ENCODE data around the gene ARPC3.
"Not testable (repeated sequence)": the region's sequence is repeated elsewhere in the genome, so short reads cannot be mapped to it uniquely, and the experiment has no call there.

Gene ARPC3

DNA sequence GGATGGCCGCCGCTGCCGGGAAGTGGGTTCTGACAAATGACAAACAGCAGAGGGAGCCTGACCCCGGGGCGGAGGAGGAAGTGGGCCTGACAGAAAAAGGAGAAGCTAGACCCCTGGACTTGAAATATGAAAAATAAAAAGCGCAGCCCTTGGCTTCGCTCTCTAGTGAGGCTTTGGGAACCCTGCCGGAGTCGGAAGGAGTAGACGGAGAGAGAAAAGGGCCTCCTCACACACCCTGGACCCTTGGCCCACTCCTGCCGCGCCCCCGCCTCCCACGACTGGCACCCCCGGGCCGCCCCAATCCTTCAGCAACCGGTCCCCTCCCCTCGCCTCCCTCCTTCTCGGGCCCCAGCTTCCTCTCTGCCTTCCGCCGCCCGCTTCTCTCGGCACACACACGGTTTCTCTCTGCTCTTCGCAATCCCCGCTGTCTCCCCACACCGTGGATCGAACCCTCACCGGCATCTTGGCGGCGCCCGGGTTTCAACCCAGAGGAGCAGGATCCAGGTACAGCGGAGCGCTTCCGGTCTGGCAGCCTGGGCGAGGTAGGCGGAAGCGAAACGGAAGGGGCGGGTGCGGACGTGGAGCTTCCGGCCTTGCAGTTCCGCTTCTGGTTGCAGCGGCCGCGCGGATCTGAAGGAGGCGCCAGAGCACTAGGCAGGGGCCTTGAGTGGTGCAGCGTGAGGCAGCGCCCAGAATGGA lies at the start of gene ARPC3:
ARPC3 (minus strand) TSS at position 539 of the 699 bp plus-strand sequence; CDS start at position 462, 77 bp downstream.
- peak; percentile 95 for DNase-seq (ENCODE audit: low read depth)

- peak; percentile 57 for DNase-seq (ENCODE audit: low read depth)
Observed at GRCh38 chr12:110498984-110499706, 49.0 kb upstream of the ARPC3 start.

DNA sequence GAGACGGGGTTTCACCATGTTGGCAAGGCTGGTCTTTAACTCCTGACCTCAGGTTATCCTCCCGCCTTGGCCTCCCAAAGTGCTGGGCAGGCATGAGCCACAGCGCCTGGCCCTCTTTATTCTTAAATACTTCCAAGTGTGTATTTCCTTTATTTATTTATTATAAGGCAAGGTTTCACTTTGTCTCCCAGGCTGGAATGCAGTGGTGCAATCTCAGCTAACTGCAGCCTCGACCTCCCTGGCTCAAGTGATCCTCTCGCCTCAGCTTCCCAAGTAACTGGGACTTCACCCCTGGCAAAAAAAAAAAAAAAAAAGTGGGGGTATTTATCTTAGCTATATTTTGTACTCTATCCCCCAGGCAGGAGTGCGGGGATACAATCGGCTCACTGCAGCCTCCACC lies 25.3 kb upstream of the ARPC3 start:
- DNase-seq (ENCODE audit: low read depth), result peak; percentile 62

DNA sequence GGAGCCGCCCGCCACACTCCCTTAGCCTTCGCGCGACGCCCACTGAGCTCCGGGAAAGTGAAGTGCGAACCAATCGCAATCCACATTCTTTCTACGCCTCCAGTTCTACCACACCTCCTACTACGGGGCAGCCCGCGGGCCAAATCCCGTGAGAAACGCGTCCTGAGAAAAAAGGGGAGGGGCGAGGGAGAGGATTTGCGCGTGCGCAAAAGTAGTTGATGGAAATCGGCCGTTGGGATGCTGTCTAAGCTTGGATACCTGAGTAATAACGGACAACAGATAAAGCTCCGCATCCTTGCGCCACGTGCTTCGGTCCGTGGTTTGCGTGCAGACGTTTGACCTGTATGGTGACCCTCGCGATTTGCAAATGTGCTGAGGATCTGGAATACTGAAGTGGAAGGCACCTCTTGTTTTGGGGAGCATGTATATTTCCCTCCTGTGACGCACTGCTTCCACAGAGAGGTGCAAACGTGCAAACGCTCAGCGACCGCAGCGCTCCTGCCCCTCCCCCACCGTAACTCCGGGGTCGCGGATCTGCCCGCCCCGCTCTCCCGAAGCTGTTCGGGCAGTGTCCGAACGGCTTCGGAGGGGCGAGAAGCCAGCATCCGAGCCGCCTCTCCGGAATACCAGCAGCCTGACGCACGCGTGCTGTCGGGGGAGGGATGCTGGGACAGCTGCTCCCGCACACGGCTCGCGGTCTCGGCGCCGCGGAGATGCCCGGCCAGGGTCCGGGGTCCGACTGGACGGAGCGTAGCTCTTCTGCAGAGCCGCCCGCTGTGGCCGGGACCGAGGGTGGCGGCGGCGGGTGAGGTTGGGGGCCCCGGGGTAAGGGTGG lies 18.3 kb upstream of the ARPC3 start, which contains the start of the genes FAM216A and GPN3:
FAM216A (plus strand) TSS at position 632 of the 835 bp plus-strand sequence; CDS start at position 663, 31 bp downstream.
GPN3 (minus strand) TSS at position 44 of the 835 bp plus-strand sequence. CDS start 54 bp downstream, outside the sequence.
- peak; percentile 98 for DNase-seq (ENCODE audit: low read depth)

GRCh38 chr12:110467847-110468213 lies 17.7 kb upstream of the ARPC3 start:
- DNase-seq (ENCODE audit: low read depth), result no peak

DNA sequence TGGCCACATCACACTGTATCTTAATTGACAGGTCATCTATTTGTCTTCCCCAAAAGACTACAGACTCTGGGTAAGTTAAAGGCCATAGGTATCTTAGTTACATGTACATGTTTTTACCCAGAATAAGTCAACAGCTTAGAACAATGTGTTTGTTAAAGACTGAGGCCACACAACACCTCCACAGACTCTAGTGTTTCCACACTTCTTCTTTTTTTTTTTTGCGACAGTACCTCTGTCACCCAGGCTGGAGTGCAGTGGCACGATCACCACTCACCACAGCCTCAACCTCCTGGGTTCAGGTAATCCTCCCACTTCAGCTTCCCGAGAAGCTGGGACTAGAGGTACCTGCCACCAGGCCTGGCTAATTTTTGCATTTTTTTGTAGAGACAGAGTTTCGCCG lies 16.7 kb upstream of the ARPC3 start:
- no peak for DNase-seq (ENCODE audit: low read depth)

DNA sequence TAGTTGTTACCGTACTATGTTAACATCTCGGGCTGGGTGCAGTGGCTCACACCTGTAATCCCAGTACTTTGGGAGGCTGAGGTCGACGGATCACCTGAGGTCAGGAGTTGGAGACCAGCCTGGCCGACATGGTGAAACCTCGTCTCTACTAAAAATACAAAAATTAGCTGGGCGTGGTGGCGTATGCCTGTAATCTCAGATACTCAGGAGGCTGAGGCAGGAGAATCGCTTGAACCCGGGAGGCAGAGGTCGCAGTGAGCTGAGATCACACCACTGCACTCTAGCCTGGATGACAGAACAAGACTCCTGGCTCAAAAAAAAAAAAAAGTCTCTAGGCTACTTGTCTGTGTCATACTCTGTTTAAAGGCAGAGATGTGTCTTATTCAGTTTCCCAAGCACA lies 15.6 kb upstream of the ARPC3 start:
- DNase-seq (ENCODE audit: low read depth), result not testable (repeated sequence)

- DNase-seq (ENCODE audit: low read depth), result no peak
Observed at GRCh38 chr12:110465024-110465423, 14.9 kb upstream of the ARPC3 start.

DNA sequence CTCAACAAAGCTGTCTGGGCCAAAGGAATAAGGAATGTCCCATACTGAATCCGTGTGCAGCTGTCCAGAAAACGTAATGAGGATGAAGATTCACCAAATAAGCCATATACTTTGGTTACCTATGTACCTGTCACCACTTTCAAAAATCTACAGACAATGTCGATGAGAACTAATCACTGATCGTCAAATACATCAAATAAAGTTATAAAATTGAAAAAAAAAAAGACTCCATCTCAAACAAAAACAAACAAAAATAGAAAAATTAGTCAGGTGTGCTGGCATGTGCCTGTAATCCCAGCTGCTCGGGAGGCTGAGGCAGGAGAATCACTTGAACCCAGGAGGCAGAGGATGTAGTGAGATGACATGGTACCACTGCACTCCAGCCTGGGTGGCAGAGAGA lies 11.1 kb upstream of the ARPC3 start:
- DNase-seq (ENCODE audit: low read depth), result not testable (repeated sequence)

DNA sequence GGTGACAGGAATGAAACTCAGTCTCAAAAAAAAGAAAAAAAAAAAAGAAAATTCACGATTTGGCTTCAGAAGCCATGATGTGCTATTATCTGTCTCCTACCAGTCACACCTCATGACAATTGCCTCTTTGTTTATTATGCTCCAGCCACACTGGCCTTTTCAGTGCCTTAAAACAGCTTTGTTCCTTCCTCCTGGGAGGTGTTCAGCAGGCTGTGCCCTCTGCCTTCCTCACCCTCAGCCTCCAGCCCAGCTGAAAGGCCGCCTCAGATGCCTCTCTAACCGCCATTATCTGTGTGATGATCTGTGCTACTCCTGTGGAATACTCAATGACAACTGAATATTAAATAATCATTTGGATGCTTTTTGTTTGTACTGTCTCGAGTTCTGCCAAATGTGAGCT lies 8.6 kb upstream of the ARPC3 start:
- DNase-seq (ENCODE audit: low read depth), result no peak

DNA sequence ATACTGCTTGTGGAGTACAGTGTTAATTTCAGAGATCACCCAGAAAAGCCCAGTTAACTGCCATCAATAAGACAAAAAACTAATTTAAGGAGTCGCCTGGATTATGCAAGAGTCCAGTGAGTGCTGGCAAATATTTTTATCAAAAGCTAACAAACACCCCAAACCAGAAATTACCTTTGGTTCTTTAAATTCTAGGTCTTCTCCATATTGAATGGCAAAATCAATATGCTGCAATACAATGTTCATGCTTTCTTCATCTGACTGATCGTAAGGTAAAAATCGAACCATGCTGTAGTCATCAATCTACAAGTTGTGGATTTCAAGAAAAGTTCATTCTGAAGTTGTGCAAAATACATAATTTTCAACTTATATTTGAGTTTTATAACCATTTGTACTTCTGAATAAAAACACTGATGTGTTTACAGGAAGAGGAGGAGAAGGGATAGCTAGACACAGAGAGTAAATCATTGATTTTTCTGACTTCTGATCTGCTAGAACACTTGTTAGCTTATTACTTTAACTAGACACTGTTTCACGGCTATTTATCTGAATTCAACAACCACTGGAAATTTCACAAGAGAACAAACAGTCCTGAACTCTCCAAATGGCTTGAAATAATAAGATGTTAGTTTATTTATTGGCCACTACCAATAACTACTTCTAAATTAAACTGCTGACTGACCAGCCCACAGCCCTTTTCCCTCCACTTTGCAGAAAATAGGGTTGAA lies 3.6 kb upstream of the ARPC3 start:
- no peak for DNase-seq (ENCODE audit: low read depth)

DNA sequence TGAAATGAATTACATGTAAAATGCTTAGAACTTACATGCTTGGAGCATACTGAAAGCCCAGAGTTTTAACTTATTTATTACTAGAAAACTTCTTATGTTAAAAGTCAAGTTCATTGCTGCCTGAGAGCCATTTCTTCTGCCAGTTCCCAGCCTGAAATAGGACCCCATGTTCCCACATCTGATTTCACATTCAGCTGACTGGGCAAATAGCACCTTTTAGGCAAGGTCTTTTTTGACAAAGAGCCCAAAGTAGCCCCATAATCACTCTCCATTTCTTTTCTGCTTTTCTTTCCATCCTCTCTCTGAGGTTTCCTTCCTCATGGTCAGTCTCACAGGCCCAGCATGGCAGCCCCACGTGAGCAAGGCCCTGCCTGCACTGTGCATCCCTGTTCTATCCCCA lies 1.1 kb upstream of the ARPC3 start:
- DNase-seq (ENCODE audit: low read depth), result no peak

DNA sequence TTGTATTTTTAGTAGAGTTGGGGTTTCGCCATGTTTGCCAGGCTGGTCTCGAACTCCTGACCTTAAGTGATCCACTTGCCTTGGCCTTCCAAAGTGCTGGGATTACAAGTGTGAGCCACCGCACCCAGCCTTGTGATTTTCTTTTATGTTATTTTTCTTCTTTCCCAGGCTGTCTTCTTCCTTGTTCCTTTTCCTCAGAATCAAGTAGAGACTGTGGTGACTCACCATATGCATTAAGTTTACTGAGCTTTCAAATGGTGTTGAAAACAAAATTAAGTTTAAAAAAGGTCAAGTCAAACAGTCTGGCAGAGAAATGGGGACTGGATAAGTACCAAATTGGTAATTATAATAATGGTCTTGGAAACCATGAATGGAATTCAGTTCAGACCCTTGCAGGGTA lies 5.7 kb downstream of the ARPC3 start:
- DNase-seq (ENCODE audit: low read depth), result no peak

GRCh38 chr12:110436231-110436630 lies 13.9 kb downstream of the ARPC3 start:
- DNase-seq (ENCODE audit: low read depth), result peak; percentile 73

DNA sequence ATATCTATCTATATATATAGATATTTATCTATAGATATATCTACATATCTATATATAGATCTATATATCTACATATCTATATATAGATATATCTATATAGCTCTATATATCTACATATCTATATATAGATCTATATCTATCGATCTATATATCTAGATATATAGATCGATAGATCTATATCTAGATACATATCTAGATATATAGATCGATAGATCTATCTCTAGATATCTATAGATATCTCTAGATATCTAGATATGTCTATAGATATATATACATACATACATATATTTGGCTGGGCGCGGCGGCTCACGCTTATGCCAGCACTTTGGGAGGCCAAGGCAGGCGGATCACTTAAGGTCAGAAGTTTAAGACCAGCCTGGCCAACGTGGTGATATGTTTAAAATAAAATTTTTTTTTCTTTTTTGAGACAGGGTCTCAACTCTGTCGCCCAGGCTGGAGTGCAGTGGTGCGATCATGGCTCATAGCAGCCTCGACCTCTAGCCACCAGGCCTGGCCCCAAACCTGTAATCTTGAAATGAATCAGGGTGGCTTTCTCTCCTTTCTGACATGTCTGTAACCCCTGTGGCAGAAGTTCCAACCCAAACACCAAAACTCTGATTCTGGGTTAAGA lies 18.1 kb downstream of the ARPC3 start:
- DNase-seq (ENCODE audit: low read depth), result no peak

GRCh38 chr12:110429676-110430075 lies 20.5 kb downstream of the ARPC3 start:
- not testable (repeated sequence) for DNase-seq (ENCODE audit: low read depth)

DNA sequence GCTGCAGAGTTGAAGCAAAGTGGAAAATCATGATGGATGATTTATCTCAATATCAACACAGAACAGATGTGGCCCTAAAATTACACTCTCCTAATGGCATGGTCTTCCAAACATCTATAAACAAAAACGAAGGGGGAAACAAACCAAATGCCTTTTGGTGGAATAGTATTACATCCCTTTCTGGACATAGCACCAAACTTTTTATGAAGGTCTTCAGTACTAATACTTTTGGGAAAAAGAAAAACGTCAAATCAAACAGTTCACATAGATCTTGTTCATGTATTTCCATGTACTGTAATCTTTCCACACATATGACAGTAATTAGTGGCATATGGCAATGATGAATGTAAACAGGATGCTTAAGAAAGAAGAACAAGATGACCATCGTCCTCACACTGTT lies 23.7 kb downstream of the ARPC3 start:
- no peak for DNase-seq (ENCODE audit: low read depth)

DNA sequence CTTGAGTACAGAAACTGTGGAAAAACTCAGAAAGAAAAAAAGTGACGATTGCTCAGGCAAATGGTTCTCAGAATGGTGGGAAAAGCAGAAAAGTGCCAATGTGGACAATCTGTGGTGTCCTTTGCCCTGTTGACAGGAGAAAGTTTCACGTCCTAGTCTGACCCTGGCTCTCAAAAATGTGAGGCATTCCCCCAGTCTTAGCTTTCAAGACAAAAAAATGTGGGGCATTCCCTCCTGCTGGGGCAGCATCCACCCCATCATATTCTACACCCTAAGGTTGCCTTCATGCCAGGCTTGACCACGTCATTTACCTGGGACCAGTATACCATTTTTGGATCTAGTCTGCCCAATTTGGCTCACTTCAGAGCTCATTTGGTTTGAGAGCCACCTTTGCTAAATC lies 25.9 kb downstream of the ARPC3 start:
- peak; percentile 16 for DNase-seq (ENCODE audit: low read depth)

DNA sequence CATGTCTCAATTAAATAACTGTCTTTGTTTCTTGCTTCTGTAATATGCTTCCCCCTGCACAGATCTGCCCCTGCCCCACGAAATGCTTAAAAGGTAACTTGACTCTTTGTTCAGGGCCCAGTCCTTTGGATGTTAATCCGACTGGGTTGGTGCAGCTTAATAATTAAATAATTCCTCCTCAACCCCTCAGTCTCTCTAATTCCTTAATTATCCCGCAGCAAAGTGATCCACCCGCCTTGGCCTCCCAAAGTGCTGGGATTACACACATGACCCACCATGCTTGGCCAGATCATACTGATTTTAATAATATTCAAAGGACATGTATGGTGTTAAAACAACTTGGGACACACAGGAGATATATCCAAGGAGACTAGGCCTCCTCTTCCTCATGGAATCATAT lies 28.4 kb downstream of the ARPC3 start:
- DNase-seq (ENCODE audit: low read depth), result no peak

GRCh38 chr12:110421159-110421661 lies 28.9 kb downstream of the ARPC3 start:
- DNase-seq (ENCODE audit: low read depth), result no peak

DNA sequence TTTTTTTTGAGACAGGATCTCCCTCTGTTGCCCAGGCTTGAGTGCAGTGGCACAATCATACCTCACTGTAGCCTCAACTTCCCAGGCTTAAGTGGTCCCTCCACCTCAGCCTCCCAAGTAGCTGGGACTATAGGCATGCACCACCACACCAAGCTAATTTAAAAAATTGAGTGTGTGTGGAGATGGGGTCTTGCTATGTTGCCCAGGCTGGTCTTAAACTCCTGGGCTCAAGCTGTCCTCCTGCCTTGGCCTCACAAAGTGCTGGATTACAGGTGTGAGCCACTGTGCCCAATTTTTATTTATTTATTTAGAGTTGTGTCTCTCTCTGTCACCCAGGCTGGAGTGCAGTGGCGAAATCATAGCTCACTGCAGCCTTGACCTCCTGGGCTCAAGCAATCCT lies 29.5 kb downstream of the ARPC3 start:
- DNase-seq (ENCODE audit: low read depth), result not testable (repeated sequence)
